Neuronal stem cell (in vitro differentiated cells): ENCODE measurements around the gene RASSF7.
A peak's percentile ranks its signal among the peaks of the same experiment; 100 is the strongest.

ENCODE experiments used
- DNase-seq: peaks from one replicate; pipeline ENCODE4 v3.0.0-alpha.2; 2013; ENCODE audit warnings: low spot score
- H2AFZ ChIP-seq: one replicate; pipeline ENCODE4 v1.6.1; 2013; ENCODE audit warnings: mild to moderate bottlenecking, low read length, inconsistent platforms
- H2AK5ac ChIP-seq: 2 replicates; pipeline ENCODE4 v1.6.1; 2013; ENCODE audit warnings: low read depth, mild to moderate bottlenecking, inconsistent platforms, low read length, moderate library complexity, mixed read lengths
- H2BK120ac ChIP-seq: 2 replicates; pipeline ENCODE4 v1.6.1; 2013; ENCODE audit warnings: low read depth, mild to moderate bottlenecking, inconsistent platforms, low read length, moderate library complexity, mixed read lengths
- H2BK12ac ChIP-seq: one replicate; pipeline ENCODE4 v1.6.1; 2013; ENCODE audit warnings: low read length, inconsistent platforms
- H2BK15ac ChIP-seq: 2 replicates; pipeline ENCODE4 v1.6.1; 2013; ENCODE audit warnings: mild to moderate bottlenecking, low read length, inconsistent platforms, mixed read lengths
- H2BK5ac ChIP-seq: one replicate; pipeline ENCODE4 v1.6.1; 2013; ENCODE audit warnings: inconsistent platforms, mild to moderate bottlenecking, low read length, moderate library complexity
- H3K14ac ChIP-seq: one replicate; pipeline ENCODE4 v1.6.1; 2013; ENCODE audit warnings: low read length, inconsistent platforms
- H3K18ac ChIP-seq: 2 replicates; pipeline ENCODE4 v1.6.1; 2013; ENCODE audit warnings: low read length, inconsistent platforms
- H3K23ac ChIP-seq: 2 replicates; pipeline ENCODE4 v1.6.1; 2013; ENCODE audit warnings: low read depth, mild to moderate bottlenecking, mixed read lengths, low read length, inconsistent platforms; ENCODE audit not compliant: poor library complexity
- H3K27ac ChIP-seq: replicated peaks from 3 replicates; pipeline ENCODE4 v1.5.1; 2013; ENCODE audit warnings: low read length, inconsistent platforms
- H3K27me3 ChIP-seq, 3 experiments: 2 replicates each; pipeline ENCODE4 v1.6.1; 2013; ENCODE audit warnings: low read length in 3 of 3, mild to moderate bottlenecking in 2 of 3, inconsistent platforms in 1 of 3, low read depth in 1 of 3, mixed read lengths in 1 of 3, moderate library complexity in 1 of 3; ENCODE audit not compliant: control insufficient read depth in 3 of 3, insufficient read depth in 3 of 3
- H3K36me3 ChIP-seq, 2 donors: replicated peaks in 1 of 2; 2 replicates each; pipeline ENCODE4 v1.6.1; 2013; ENCODE audit warnings: low read length in 2 of 2; ENCODE audit not compliant: control insufficient read depth in 2 of 2, insufficient read depth in 2 of 2
- H3K4ac ChIP-seq: 2 replicates; pipeline ENCODE4 v1.6.1; 2013; ENCODE audit warnings: inconsistent platforms, mild to moderate bottlenecking, low read length, moderate library complexity
- H3K4me1 ChIP-seq, 2 donors: 1 replicate in 1 of 2; 2 replicates in 1 of 2; pipeline ENCODE4 v1.6.1; 2013; ENCODE audit warnings: low read length in 2 of 2, low read depth in 1 of 2; ENCODE audit not compliant: control insufficient read depth in 2 of 2, insufficient read depth in 1 of 2
- H3K4me2 ChIP-seq: one replicate; pipeline ENCODE4 v1.6.1; 2013; ENCODE audit warnings: mild to moderate bottlenecking, low read length, inconsistent platforms; ENCODE audit not compliant: insufficient read depth, poor library complexity, severe bottlenecking
- H3K4me3 ChIP-seq, 2 donors: 2 replicates each; pipeline ENCODE4 v1.5.1; 2013; ENCODE audit warnings: low read length in 2 of 2, mild to moderate bottlenecking in 2 of 2, inconsistent platforms in 1 of 2, moderate library complexity in 1 of 2
- H3K79me1 ChIP-seq: one replicate; pipeline ENCODE4 v1.6.1; 2013; ENCODE audit warnings: low read depth, mild to moderate bottlenecking, inconsistent platforms, low read length, moderate library complexity
- H3K9ac ChIP-seq: one replicate; pipeline ENCODE4 v1.6.1; 2013; ENCODE audit warnings: mild to moderate bottlenecking, low read depth, low read length, inconsistent platforms; ENCODE audit not compliant: poor library complexity
- H3K9me3 ChIP-seq, 2 donors: replicated peaks in 1 of 2; 2 replicates each; pipeline versions ENCODE3 to v1.6.1; 2013; ENCODE audit warnings: low read length in 2 of 2, mild to moderate bottlenecking in 2 of 2, inconsistent platforms in 1 of 2, low read depth in 1 of 2, mixed read lengths in 1 of 2, moderate library complexity in 1 of 2; ENCODE audit not compliant: control insufficient read depth in 2 of 2, insufficient read depth in 1 of 2
- H4K8ac ChIP-seq: one replicate; pipeline ENCODE4 v1.6.1; 2013; ENCODE audit warnings: low read depth, mild to moderate bottlenecking, inconsistent platforms, low read length, moderate library complexity
- H4K91ac ChIP-seq: one replicate; pipeline ENCODE4 v1.6.1; 2013; ENCODE audit warnings: low read length, low read depth, mild to moderate bottlenecking, inconsistent platforms; ENCODE audit not compliant: poor library complexity
- WGBS, 2 donors: extraction: QIAGEN DNeasy Blood & Tissue Kit; methylation state at CpG; one replicate each; pipeline ENCODE4 v1.1.7; 2013; ENCODE audit warnings: missing lambda C conversion rate in 2 of 2, mixed read lengths in 1 of 2; ENCODE audit not compliant: insufficient read length in 2 of 2, insufficient replicate concordance in 1 of 2; ENCODE audit errors: extremely low coverage in 2 of 2; 5-methylcytosine and 5-hydroxymethylcytosine counted together

RASSF7 gene

DNA sequence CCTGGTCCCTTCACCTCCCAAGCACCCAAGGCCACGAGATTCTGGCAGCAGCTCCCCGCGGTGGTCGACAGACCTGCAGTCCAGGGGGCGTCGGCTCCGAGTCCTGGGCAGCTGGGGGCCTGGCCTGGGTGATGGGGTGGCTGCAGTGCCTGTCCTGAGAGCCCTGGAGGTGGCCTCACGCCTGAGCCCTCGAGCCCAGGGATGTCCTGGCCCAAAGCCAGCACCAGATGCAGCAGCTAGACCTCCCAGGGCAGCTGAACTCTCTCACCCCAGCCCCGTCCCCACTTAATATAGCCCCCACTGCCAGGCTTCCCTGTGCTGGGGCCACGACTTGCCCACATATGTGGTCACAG lies 6.8 kb upstream of the RASSF7 start:
- Histone ChIP-seq H3K4me2 (no peak overlapping the region), H3K4ac (peak overlapping the region; percentile 23), H2AK5ac (peak overlapping the region; percentile 96), H3K4me3 (no peak overlapping the region), H3K27me3 (peaks cover 16 to 41% (median 36%) of the 10 kb centered on the region in 3 experiments), H2BK15ac (peak overlapping the region; percentile 83), H3K14ac (peak overlapping the region; percentile 71), H3K27ac (no peak overlapping the region), H3K79me1 (peaks cover 1% of the 10 kb centered on the region), H3K9ac (no peak overlapping the region), H2BK5ac (peak overlapping the region; percentile 66), H2BK120ac (no peak overlapping the region), H3K4me1 (peaks cover 2 to 7% of the 10 kb centered on the region in 2 donors), H3K36me3 (no peaks in the 10 kb centered on the region), H4K91ac (peak overlapping the region; percentile 72), H3K9me3 (peaks cover 0 to 4% of the 10 kb centered on the region in 2 donors), H4K8ac (no peak overlapping the region), H3K23ac (peak overlapping the region; percentile 43), H2BK12ac (peak overlapping the region; percentile 97), H2AFZ (peak overlapping the region; percentile 82), H3K18ac (peak overlapping the region; percentile 83)
- DNase-seq: no peak
- WGBS, 2 donors: no CpG with 5 or more reads among the region's 11 CpGs

DNA sequence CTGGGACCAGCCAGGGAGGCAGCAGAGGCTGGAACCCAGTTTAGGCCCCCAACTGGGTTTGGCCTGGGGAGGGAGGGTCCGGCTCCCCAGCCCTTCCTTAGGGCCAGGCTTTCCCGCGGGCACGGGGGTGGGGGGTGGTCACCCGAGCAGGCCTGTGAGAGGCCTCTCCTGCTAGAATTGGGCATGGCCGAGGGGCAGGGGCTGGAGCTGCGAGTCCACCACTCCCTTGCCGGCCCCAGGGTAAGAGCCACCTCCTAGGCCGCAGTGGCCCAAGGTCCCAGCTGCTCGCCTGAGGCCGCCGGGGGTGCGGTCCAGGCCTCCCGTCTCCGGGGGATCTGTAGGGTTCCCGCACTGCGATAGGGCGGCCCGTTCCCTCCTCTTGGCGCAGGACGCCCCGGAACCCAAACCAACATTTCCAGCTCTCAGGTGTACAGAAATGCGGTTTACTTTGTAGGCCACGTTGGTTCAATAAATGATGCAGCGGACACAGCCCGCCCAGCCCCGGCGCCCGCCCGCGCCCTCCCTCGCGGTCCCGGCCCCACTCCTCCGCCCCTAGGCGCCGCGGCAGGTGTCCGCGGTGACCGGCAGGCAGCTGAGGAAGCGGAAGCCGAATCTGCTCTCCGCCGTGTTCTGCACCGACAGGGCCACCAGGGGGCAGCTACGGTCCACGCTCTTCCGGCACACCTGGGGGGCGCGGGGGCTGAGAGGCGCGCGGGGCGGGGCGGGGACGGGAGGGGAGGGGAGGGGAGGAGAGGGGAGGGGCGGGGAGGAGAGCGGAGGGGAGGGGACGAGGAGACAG lies 6.1 kb upstream of the RASSF7 start:
- Histone ChIP-seq H2AFZ (peak overlapping the region; percentile 95), H3K9me3 (peaks cover 0 to 4% of the 10 kb centered on the region in 2 donors), H3K79me1 (peaks cover 1% of the 10 kb centered on the region), H3K27ac (no peak overlapping the region), H3K4ac (no peak overlapping the region), H2BK120ac (no peak overlapping the region), H2BK12ac (peak overlapping the region; percentile 97), H3K27me3 (peaks cover 16 to 47% (median 36%) of the 10 kb centered on the region in 3 experiments), H3K36me3 (no peaks in the 10 kb centered on the region), H2BK5ac (no peak overlapping the region), H3K23ac (peak overlapping the region; percentile 44), H4K91ac (no peak overlapping the region), H3K18ac (peak overlapping the region; percentile 44), H2BK15ac (peak overlapping the region; percentile 83), H2AK5ac (peak overlapping the region; percentile 96), H4K8ac (no peak overlapping the region), H3K4me2 (peak overlapping the region; percentile 69), H3K9ac (no peak overlapping the region), H3K4me3 (peak overlapping the region in 1 of 2 donors; percentile 50), H3K14ac (peak overlapping the region; percentile 47), H3K4me1 (peaks cover 4 to 7% of the 10 kb centered on the region in 2 donors)
- DNase-seq: peak; percentile 87
- WGBS, 2 donors: no CpG with 5 or more reads among the region's 60 CpGs

DNA sequence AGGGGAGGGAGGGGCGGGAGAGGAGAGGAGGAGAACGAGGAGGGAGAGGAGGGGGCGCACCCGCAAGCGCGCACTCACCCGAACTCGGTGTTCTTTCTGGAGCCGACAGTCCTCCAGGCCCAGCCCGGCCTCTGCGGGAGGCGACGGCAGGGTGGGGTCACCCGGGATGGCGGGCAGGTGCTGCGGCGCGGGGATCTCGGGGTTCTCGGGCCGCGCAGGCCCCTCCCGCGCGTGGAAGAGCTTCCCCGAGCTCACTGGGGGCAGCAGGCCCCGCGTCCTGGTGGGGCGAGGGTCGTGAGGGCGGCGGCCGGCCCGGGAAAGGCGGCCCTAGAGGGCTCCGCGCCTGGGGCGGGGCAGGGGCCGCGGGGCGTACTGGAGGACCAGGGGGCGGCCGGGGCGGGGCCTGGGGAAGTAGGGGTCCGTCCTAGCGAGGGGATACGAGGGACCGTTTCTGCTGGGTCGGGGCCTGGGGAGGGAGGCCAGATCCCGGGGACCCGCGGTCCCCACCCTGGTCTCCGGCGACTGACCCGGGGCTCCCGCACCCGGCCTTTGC lies 5.5 kb upstream of the RASSF7 start:
- Histone ChIP-seq H2BK5ac (peak overlapping the region; percentile 66), H3K27me3 (peaks cover 16 to 53% (median 36%) of the 10 kb centered on the region in 3 experiments), H3K9ac (peak overlapping the region; percentile 84), H3K9me3 (peaks cover 0 to 4% of the 10 kb centered on the region in 2 donors), H2AK5ac (peak overlapping the region; percentile 81), H3K36me3 (no peaks in the 10 kb centered on the region), H4K8ac (no peak overlapping the region), H3K4me1 (peaks cover 10 to 12% of the 10 kb centered on the region in 2 donors), H3K27ac (no peak overlapping the region), H3K79me1 (peaks cover 1% of the 10 kb centered on the region), H2BK12ac (peak overlapping the region; percentile 90), H2BK15ac (peak overlapping the region; percentile 58), H3K23ac (peak overlapping the region; percentile 93), H4K91ac (no peak overlapping the region), H3K4ac (no peak overlapping the region), H2BK120ac (peak overlapping the region; percentile 81), H3K4me2 (peak overlapping the region; percentile 100), H2AFZ (peak overlapping the region; percentile 95), H3K18ac (peak overlapping the region; percentile 99), H3K4me3 (peak overlapping the region; percentile 38 to 84), H3K14ac (no peak overlapping the region)
- no peak for DNase-seq
- WGBS, 2 donors: no CpG with 5 or more reads among the region's 57 CpGs
